Activated naive CD4-positive, alpha-beta T cell treated with anti-CD3 and anti-CD28 coated beads, Interleukin-2, amount 50 U/mL, for 16 hours (primary cell): ENCODE results near the gene ZRANB1.

Source experiments
- DNase-seq: peaks from one replicate; pipeline ENCODE4 v3.0.0-alpha.2; 2020

ZRANB1 gene

DNA sequence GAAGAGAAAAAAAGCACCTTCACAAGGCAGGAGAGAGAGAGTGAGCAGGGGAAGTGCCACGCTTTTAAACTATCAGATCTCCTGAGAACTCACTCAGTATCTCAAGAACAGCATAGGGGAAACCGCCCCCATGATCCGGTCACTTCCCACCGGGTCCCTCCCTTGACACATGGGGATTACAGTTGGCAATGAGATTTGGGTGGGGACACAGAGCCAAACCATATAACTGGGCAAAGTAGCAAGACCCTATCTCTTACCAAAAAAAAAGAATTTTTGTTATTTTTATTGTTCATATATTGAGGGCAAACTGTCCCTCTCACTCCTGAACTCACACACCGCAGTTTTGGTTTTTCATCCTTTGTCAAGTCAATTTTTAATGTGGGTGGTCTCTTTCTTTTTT lies 18.2 kb upstream of the ZRANB1 start:
- DNase-seq = no peak

DNA sequence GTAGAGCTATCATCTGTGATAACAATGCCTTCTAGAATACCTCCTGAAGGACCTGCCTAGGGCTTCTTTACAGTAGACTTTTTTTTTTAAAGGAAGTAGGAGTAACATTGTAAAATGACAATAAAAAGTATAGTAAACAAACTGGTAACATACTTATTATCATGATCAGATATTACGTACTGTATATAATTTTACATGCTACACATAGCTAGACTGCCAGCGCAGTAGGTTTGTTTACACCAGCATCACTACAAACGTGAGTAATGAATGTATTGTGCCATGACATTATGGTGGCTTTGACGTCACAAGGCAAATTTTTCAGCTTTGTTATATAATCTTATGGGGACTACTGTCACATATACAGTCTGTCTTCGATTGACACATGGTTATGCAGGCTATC lies 15.4 kb upstream of the ZRANB1 start:
- DNase-seq = no peak

DNA sequence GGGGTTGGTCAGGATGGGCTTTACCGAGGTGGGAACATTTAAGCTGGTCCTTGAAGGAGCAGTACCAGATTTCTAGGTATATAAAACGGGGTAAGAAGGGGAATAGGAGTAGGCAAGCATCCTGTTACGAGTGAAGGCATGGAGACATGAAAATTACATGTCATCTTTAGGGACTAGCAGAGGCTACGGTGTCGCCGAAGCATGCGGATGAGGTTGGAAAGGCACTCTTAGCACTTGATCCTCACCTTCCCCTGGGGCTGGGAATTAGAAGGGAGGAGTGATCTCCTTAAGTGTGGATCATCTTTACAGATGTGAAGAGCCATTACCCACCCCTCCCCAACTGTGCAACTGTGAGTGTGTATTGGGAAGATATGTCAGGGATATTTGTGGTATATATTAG lies 13.8 kb upstream of the ZRANB1 start:
- DNase-seq = no peak

DNA sequence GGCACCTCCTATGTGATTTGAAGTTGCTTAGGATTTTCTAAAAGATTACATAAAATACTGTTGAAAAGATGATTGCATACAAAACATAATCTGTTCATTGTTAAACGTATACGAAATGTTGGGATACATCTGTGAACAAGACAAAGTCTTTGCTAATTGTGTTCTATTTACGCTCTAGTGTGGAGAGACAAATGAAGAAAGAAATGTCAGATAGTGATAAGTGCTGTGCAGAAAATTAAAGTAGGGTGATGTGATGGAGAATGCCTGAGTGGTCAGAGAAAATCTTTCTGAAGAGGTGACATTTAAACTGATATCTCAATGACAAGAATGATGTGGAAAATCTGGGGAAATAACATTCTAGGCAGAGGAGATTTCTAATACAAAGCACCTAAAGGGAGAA lies 13.4 kb upstream of the ZRANB1 start:
- no peak for DNase-seq

DNA sequence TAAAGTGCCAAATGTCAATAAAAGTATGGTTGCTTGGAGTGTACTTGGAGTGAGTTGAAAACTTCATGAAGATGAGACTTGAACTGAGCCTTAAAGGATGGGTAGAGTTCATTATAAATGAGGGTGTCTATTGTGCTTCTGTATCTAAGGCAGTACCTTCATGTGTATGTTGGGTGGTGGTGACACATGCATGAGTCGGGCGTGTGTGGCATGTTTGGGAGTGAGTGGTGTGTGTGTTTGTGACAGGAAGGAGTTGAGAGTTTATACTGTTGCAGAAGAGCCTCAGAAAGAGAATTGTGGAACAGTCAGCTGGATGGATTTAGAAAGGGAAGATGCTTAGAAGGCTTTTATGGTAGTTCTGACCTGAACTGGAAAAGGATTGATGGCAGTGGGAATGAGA lies 6.0 kb upstream of the ZRANB1 start:
- DNase-seq = no peak

DNA sequence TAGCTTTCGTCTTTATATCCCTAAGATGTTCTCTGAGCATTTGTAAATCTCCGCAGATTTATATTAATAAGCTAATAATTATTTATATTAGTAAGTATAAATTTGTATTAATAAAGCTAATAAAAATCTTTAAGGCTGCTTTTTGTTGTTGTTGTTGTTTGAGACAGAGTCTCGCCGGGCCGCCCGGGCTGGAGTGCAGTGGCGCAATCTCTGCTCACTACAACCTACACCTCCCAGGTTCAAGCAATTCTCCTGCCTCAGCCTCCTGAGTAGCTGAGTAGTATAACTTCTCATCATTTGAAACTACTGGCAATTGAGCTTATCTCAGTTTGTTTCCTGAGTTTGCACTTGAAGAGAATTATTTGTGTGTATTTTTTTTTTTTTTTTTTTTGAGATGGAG lies 5.1 kb upstream of the ZRANB1 start:
- no peak for DNase-seq

DNA sequence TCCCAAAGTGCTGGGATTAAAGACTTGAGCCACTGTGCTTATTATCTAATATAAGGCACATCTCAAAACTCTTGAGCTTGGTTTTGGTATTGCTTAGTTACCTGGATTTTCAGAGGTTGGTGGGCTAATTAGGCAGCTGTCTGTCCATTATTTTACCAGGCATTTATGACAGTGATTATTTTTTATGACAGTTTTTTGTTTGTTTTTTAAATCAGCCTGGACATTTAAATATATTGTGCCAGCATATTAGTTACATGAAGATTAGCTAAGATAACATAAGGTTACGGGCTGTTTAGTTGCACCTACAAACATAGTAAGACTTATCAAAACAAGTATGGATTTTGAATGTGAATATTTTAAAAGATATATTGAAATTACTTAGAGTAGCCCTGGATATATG lies 2.6 kb upstream of the ZRANB1 start:
- no peak for DNase-seq

DNA sequence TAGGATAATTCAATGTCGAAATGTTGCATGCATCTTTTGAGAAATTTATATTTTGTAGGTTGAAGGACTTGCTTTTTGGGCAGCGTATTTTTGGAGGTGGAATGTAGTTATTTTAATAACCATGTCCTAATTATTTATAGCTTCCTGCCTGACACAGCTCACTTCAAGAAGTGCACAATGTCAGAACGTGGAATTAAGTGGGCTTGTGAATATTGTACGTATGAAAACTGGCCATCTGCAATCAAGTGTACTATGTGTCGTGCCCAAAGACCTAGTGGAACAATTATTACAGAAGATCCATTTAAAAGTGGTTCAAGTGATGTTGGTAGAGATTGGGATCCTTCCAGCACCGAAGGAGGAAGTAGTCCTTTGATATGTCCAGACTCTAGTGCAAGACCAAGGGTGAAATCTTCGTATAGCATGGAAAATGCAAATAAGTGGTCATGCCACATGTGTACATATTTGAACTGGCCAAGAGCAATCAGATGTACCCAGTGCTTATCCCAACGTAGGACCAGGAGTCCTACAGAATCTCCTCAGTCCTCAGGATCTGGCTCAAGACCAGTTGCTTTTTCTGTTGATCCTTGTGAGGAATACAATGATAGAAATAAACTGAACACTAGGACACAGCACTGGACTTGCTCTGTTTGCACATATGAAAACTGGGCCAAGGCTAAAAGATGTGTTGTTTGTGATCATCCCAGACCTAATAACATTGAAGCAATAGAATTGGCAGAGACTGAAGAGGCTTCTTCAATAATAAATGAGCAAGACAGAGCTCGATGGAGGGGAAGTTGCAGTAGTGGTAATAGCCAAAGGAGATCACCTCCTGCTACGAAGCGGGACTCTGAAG lies 620 bp downstream of the ZRANB1 start:
- no peak for DNase-seq

DNA sequence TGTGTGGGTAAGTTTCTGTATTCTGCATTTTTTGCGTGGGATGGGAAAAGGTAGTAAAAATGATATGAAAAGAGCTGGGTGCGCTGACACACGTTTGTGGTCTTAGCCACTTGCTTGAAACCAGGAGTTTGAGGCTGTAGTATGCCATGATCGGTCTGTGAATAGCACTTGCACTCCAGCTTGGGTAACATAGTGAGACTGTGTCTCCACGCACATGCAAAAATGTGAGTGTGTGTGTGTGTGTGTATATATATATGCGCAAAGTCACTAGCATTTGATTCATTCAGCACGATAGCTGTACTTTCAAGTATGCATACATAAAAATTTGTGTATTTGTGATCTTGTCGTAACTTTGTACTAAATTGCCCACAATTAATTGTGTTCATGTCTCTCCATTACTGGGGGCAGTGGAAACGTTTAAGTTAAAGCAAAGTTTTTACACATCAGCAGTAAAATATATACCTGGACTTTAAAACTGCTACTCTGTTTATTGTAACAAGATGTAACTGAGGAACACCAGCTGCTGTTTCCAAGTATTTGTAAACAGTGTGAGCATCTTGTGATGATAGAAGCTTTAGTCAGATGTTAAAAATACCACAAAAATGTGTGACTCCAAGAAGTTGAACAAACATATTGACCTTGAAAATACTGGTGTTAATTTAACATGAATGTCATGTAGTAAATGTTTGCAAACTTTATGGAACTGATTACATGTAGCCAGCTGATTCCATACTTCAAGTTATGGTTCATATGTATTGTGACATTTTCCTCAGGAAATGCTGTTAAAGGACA lies 1.6 kb downstream of the ZRANB1 start:
- no peak for DNase-seq

DNA sequence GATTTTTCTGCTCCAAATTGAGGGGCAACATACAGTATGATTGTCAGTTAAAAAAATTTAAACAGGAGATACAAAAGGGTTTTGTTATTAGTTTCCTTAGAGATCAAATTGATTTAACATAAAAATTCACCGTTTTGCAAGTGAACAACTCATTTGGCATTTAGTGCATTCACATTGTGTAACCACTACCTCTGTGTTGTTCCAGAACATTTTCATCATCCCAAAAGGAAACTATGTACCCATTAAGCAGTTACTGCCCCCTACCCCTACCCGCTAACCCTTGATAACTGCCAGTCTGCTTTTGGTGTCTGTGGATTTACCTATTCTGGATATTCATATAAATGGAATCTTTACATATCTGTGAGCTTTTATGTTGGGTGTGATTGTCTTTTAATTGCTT lies 3.1 kb downstream of the ZRANB1 start:
- DNase-seq = no peak

DNA sequence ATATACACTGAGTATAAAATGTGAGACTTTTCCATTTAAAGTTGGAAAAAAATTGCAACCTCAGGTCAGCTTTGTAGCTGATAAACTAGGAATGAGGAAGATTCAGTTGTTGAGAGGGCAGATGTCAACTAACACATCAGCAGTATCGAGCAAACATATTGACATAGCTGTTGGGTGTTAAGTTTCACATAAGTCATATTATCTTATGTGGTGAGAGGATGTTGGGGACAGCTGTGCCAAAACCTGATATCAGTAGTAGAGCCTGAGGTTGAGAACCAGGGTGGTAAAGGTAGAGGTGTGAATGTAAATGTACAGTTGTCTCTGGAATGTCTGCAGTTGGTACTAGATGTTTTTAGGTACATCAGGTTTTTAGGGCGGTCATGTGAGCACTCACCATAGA lies 5.0 kb downstream of the ZRANB1 start:
- no peak for DNase-seq

DNA sequence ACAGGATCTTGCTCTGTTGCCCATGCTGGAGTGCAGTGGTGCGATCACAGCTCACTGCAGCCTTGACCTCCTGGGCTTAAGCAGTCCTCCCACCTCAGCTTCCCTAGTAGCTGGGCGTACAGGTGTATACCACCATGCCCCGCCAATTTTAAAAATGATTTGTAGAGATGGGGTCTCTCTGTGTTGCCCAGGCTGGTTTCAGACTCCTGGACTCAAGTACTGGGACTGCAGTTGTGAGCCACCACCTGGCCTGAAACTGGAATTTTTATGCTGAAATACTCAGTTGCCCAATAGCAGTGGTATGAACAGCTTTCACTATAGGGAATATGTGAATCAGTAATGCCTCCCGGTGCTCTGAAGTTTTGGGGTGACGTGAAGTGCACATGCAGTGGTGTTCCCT lies 7.6 kb downstream of the ZRANB1 start:
- DNase-seq = no peak

DNA sequence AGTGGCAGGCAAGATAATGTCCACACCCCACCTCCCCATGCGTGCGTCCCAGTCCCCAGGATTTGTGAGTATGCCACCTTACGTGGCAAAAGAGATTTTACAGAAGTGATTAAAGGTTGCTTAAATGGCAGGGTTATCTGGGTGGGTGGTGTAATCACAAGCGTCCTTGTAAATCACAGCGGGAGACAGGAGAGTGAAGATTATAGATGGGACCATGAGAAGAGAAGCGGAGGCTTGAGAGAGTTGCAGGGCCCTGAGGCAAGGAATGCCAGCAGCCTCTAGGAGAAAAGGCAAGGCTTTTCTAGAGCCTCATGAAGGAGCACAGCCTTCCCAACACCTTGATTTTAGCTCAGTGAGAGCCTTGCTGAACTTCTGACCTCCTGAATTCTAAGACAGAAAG lies 10.2 kb downstream of the ZRANB1 start:
- DNase-seq = no peak

DNA sequence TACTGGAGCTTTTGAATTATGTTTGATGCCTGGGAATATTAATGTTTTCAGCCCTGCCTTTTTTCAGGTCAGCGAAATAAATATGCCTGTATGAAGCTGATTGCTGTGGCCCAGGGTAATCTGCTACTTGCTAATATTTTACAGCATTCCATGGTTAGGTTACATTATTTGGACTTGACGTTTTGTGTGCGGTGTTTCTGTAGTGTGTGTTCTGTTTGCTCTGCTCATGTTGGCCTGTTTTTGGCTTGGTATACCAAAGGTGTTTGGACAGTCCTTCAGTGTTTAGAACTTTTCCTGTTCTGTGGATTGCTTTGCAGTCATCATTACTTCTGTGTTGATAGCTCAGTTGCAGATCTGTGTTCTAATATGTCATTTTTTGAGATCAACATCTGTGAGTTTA lies 11.5 kb downstream of the ZRANB1 start:
- no peak for DNase-seq

DNA sequence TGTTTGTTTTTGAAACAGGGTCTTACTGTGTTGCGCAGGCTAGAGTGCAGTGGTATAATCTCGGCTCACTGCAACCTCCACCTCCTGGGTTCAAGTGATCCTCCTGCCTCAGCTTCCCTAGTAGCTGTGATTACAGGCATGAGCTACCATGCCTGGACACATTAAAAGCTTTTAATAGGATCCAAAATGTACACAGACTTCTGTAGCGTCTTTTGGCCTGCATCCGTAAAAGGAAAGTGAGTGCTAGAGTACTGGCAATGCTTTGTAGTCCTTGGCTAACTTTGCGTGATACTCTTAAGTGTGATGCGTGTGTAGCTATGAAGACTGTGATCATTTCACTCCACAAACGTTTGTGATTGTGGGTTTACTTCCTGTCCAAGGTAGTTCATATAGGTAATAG lies 13.3 kb downstream of the ZRANB1 start:
- DNase-seq = no peak

DNA sequence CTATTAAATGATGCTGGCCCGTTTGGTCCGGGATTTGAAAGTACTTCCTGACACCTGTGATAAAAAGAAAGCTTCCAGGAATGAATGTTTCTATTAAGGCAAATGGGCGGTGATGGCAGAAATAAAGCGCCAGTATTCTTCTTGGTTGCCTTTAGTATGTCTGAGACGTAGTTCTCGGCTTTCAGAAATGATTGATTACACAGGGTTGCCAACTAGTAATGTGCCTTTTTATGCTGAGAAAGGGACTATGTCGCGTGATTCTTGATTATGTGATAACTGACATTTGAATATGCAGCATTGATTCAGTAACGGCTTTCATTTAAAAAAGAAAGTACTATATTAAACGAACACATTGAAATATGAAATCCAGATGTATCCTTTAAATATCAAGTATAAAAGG lies 13.9 kb downstream of the ZRANB1 start:
- no peak for DNase-seq

DNA sequence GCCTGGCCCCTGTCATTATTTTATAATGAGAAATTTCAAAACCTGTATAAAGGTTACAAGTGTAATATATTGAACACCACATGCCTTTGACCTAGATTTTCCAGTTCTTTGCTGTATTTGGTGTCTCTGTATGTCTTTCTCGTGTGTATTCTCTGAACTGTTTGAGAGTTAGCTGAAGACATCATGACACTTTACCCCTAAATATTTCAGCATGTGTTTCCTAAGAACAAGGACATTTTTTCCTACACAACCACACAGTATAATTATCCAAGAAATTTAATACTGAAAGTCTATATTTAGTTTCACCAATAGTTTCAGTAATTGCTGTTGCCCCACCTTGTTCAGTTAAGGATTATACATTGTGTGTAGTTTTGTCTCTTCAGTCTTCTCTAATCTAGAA lies 14.8 kb downstream of the ZRANB1 start:
- DNase-seq = no peak

DNA sequence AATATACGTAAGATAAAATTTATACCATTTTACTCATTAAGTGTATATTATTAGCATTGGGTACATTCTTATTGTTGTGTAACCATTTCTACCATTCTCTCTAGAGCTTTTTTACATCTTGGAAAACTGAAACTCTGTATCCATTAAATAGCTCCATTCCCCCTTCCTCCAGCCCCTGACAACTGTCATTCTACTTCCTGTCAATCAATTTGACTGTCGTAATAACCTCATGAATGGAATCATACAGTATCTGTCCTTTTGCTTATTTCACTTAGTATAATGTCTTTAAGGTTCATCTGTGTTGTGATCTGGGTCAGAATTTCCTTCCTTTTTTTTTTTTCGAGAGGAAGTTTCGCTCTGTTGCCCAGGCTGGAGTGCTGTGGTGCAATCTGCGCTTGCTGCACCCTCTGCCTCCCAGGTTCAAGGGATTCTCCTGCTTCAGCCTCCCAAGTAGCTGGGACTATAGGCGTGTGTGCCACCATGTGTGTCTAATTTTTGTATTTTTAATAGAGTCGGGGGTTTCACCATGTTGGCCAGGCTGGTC lies 15.6 kb downstream of the ZRANB1 start:
- no peak for DNase-seq

DNA sequence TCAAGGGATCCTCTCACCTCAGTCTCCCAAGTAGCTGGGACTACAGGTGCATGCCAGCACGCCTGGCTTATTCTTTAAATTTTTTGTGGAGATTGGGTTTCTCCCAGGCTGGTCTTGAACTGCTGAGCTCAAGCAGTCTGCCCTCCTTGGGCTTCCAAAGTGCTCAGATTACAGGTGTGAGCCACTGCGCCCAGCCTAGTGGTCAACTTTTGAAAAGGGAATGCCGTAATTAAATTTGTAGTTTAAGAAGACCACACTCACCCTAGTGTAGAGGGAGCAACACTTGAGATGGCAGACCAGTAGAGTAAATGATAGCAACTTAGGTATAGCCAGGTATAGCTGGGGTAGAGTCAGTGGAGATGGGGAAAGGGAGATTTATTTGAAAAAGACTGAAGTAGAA lies 17.6 kb downstream of the ZRANB1 start:
- DNase-seq = no peak

DNA sequence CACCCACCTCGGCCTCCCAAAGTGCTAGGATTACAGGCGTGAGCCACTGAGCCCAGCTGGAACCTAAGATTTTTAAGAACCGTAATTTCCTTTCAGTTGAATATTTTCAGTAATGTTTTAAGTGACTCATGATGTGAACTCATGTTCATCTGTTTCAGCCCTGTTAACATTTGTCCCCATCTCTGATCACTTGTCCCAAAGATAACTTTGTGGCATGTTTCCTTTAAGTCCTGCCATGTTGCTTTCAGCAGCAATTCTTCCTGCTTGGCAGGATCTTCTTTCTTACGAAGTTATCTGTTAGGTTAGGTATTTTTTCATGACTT lies 19.3 kb downstream of the ZRANB1 start:
- no peak for DNase-seq

DNA sequence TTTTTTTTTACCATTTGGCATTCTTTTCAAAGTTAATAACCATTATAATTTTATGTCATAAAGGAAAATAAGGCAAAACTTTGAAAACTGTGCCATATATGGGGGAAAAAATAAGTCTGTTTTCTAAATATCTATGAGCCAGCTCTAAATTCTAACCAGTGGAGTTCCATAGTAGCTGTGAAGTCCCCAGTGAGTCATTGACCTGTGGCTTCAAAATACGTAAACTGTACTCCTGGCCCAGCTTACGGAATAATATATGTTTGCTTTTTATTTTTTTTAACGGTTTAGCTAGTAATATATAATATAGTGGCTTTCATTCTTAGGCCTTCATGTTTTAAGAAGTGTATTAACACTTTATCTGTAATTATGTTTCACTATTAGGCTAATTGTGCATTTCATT lies 20.5 kb downstream of the ZRANB1 start:
- DNase-seq = no peak

DNA sequence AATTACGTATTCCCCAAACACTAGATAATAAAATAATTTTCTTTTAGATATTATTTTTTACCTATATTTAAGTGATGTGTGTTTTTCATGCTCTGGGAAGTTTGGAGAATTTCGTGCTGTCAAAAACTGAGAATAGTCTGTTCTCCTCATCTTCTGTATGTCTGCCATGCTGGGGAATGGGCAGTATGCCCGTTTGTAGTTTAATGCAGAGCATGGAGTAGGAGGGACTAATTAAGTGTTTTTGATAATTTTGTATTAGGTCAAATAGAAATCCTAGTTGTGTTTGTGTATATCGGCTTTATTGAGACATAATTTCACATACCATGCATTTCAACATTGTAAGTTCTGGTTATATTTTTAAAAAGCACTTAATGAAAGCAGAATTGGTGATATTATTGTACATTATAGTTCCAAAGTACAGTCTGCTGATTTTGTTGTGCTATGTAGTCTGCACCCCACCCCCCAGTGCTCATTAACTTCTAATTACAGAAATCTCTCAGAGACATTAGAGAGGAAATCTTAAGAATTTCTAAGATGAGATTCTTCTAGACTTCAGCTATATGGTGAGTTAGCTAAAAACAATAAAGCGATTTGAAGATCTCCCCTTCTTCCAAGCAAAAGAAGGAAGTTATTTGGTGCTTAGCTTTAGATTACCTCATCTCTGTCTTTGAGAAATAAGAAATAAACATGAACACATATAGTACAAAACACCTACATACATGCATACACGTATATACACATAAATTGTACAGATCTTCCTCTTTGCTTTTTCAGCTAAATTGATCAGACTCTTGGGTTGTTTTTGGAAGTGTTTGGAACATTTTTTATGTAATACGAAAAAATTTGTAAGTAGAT lies 22.2 kb downstream of the ZRANB1 start:
- no peak for DNase-seq

DNA sequence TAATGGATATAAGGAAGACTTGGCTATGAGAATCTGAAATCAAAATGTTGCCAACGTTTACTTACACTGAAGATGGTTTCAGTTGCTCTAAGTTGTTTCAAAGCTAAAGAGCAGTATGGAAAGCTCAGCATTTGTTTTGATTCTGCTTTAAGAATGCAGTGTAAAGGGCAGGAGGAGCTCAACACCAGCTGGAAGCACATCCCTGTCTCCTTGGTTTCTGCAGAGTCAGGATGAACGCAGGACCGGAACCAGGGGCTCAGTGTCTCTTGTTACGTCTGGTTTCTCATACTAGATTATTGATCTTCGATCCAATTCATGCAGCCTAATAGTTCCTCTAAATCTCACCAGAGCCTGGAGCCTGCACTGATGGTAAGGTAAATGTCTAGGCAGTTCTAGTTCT lies 24.1 kb downstream of the ZRANB1 start:
- DNase-seq = no peak

DNA sequence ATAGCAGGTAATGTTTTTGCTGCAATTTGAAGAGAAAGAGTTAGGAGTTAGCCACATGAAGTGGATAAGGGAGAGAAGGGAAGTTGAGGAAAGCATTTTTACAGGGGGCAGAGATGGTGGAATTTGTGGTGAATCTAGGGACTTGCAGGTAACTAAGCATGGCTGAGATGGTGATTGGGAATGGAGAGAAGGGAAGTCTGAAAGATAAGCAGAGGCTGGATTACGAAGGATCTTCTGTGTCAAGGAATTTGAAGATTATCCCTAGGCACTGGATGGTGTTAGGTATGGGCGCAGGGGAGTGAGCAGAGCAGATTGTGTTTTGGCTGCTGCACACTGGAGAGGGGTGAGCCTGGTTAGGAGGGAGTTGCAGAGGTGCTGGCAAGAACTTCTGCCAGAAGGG lies 25.3 kb downstream of the ZRANB1 start:
- DNase-seq = no peak
